Right lobe of liver (tissue), 4 donors: Measurements from ENCODE around the gene CISH.

ENCODE experiments used
- CTCF ChIP-seq, 4 donors: fragments of 200-600 bp in 3 of 4; fragments of 450-650 bp in 1 of 4; IDR thresholded peaks; one replicate each; pipeline versions ENCODE4 v1.5.1 to v1.8.0; 2016 to 2022; ENCODE audit warnings: antibody characterized with exemption in 4 of 4, mild to moderate bottlenecking in 2 of 4
- POLR2A ChIP-seq: fragments of 450-650 bp; IDR thresholded peaks from one replicate; pipeline ENCODE4 v1.6.1; 2017; ENCODE audit warnings: antibody characterized with exemption, mild to moderate bottlenecking
- donor health status: DM: no; HTN: no; CAD: no.
- donor health status: DM: no; HTN: no; CAD: no.
- donor health status: DM: no; HTN: yes; CAD: no.

GRCh38 chr3:50650018-50650417, 38.4 kb upstream of the CISH start:
- TF ChIP-seq POLR2A (no peak), CTCF (IDR thresholded peaks at IDR 0.05) (no peak)
